ENCODE data around the gene TBCE. TPM values are rescaled to one million over a fixed set of nuclear protein-coding genes. Genes with fewer than 3 reads are reported as not detected.

Gene TBCE
- total RNA-seq, 1 experiment from 2014 or later: 41.6 TPM

- no peaks in the 10 kb centered on the region for H3K79me2 ChIP-seq (ENCODE audit: insufficient read depth, low read length)
- no peak overlapping the region for H3K4me3 Mint-ChIP-seq
- H3K9me3 ChIP-seq (ENCODE audit: control insufficient read depth, low read depth, low read length): no peaks in the 10 kb centered on the region
- no peaks in the 10 kb centered on the region for H4K20me1 ChIP-seq (ENCODE audit: control insufficient read depth, insufficient read depth, insufficient read length)
- H3K27me3 ChIP-seq (ENCODE audit: insufficient read depth, low read length): no peaks in the 10 kb centered on the region
- no peak for DNase-seq
- H3K79me1 ChIP-seq (ENCODE audit: insufficient read depth, low read depth, low read length, poor library complexity, severe bottlenecking): no peaks in the 10 kb centered on the region
- no peak overlapping the region for H3K27ac ChIP-seq (ENCODE audit: insufficient read length, low read depth, low read length)
- H3K4me2 ChIP-seq (ENCODE audit: insufficient read depth, insufficient read length, low read length): no peak overlapping the region
- no peak overlapping the region for H3K14ac ChIP-seq (ENCODE audit: insufficient read depth, low read length)
- H3K56ac ChIP-seq (ENCODE audit: insufficient read length, low read depth, low read length): no peak overlapping the region
- peaks cover 17 to 59% (median 43%) of the 10 kb centered on the region in 3 experiments; a peak in 6 of 7 replicates for H3K36me3 Mint-ChIP-seq (ENCODE audit: insufficient read depth in 1 of 3, low read depth in 3 of 3)
- no peak overlapping the region for H4K5ac ChIP-seq (ENCODE audit: insufficient read length, low read depth, low read length)
- H3K23me2 ChIP-seq (ENCODE audit: insufficient read length, low read depth, low read length, poor library complexity, severe bottlenecking): no peaks in the 10 kb centered on the region
- no peaks in the 10 kb centered on the region for H3K4me1 Mint-ChIP-seq
- H3K18ac ChIP-seq (ENCODE audit: insufficient read length, low read depth, low read length): no peak overlapping the region
- no peak overlapping the region for H3K23ac ChIP-seq (ENCODE audit: insufficient read length, low read depth, low read length)
- H2BK12ac ChIP-seq (ENCODE audit: insufficient read length, low read depth, low read length): no peak overlapping the region
- H3K9ac ChIP-seq (ENCODE audit: extremely low read depth, insufficient read length, low read length): no peak overlapping the region
- no peak for TF ChIP-seq CTCF (conservative IDR thresholded peaks at IDR 0.05)
- no peak overlapping the region for H3K27ac Mint-ChIP-seq
- H2BK5ac ChIP-seq (ENCODE audit: insufficient read length, low read length): no peak overlapping the region
- H2AFZ ChIP-seq (ENCODE audit: low read length): no peak overlapping the region
- no peak overlapping the region for H3T11ph ChIP-seq (ENCODE audit: low read length)
- H2BK15ac ChIP-seq (ENCODE audit: low read depth, low read length): no peak overlapping the region
- no peak overlapping the region for H4K8ac ChIP-seq (replicated peaks; ENCODE audit: insufficient read length, low read depth, low read length)
- no peak overlapping the region for H4K91ac ChIP-seq (ENCODE audit: insufficient read length, low read depth, low read length)
- no peak overlapping the region for H2BK120ac ChIP-seq (ENCODE audit: low read depth, low read length, poor library complexity, severe bottlenecking)
- no peak overlapping the region for H3K4ac ChIP-seq (ENCODE audit: low read depth, low read length)
- H3K9me3 Mint-ChIP-seq: no peaks in the 10 kb centered on the region
- no peaks in the 10 kb centered on the region for H3K27me3 Mint-ChIP-seq (ENCODE audit: low read depth)
- WGBS (ENCODE audit: extremely low coverage, insufficient read length, low lambda C conversion rate): no CpG with 5 or more reads among the region's 2 CpGs
- H2BK20ac ChIP-seq (ENCODE audit: low read depth, low read length, poor library complexity, severe bottlenecking): no peak overlapping the region
- no peaks in the 10 kb centered on the region for H3K4me1 ChIP-seq (ENCODE audit: insufficient read depth, low read length)
- H2AK5ac ChIP-seq (ENCODE audit: insufficient read length, low read length): no peak overlapping the region
Measured at GRCh38 chr1:235485558-235485957, 118.3 kb downstream of the TBCE start.
